Measurements from ENCODE around the gene RNF13.

GRCh38 chr3:149941946-149942345 is 128.9 kb downstream of the RNF13 start:
- TF ChIP-seq CTCF (IDR thresholded peaks at IDR 0.05) (no peak), POLR2AphosphoS5 (IDR thresholded peaks at IDR 0.05; ENCODE audit: low read depth, low read length) (no peak), REST (IDR thresholded peaks at IDR 0.05; ENCODE audit: insufficient read depth in 1 of 2, low read depth in 2 of 2, low read length in 1 of 2) (no peak), TCF7L2 (IDR thresholded peaks at IDR 0.05; ENCODE audit: low read depth, low read length) (no peak), SIN3A (IDR thresholded peaks at IDR 0.05; ENCODE audit: borderline replicate concordance, insufficient read depth, low read depth, low read length) (no peak)

Data from Panc1 (cell line).